Diencephalon (tissue), 1 donor: ENCODE data around the gene CIDEA. TPM values are rescaled to one million over a fixed set of nuclear protein-coding genes. Genes with fewer than 3 reads are reported as not detected.

ENCODE experiments used
- small RNA-seq: library from RNA; depleted of rRNA; stranded (forward); fragments of <200 nt; gene quantifications from one replicate; pipeline ENCODE3, GENCODE V24; 2014
- total RNA-seq: library from RNA; depleted of rRNA; stranded (reverse); fragments of >200 nt; gene quantifications from one replicate; pipeline ENCODE4 v1.2.3, GENCODE V29; 2014

The CIDEA gene
- total RNA-seq, result not detected

GRCh38 chr18:12254136-12254819, at the start of gene CIDEA:
Gene CIDEA, plus strand, starts transcription at chr18:12254361. Its CDS starts 23 bp downstream, at chr18:12254384.

GRCh38 chr18:12307701-12308385, 53.7 kb downstream of the CIDEA start, which contains the start of gene TUBB6:
Gene TUBB6, plus strand, starts transcription at chr18:12308241. Its CDS starts 52 bp downstream, at chr18:12308293.

Small RNA genes within 50 kb of the gene (small RNA-seq; reads per million reads assigned to genes)
- not detected for gene RNU6-170P

Other genes starting within 250 kb of the CIDEA start
- 0.23 TPM for gene ANKRD62, start 160.5 kb upstream of the CIDEA start, total RNA-seq
- 24.0 TPM for gene TUBB6, start 53.9 kb downstream of the CIDEA start, total RNA-seq
- gene AFG3L2, start 122.9 kb downstream of the CIDEA start, total RNA-seq, result 48.7 TPM
- 4.4 TPM for gene PRELID3A, start 153.6 kb downstream of the CIDEA start, total RNA-seq